Hematopoietic multipotent progenitor cell treated with erythropoietin and hydrocortisone succinate and interleukin-3 and kit ligand, for 8 days (in vitro differentiated cells): ENCODE results near the gene DNAJB9.
A peak's percentile ranks its signal among the peaks of the same experiment; 100 is the strongest.

Source experiments
- DNase-seq: peaks from one replicate; pipeline ENCODE4 v3.0.0-alpha.2; 2015

DNAJB9 gene

GRCh38 chr7:108570146-108570755 is 577 bp downstream of the DNAJB9 start:
- DNase-seq = peak; percentile 78

DNA sequence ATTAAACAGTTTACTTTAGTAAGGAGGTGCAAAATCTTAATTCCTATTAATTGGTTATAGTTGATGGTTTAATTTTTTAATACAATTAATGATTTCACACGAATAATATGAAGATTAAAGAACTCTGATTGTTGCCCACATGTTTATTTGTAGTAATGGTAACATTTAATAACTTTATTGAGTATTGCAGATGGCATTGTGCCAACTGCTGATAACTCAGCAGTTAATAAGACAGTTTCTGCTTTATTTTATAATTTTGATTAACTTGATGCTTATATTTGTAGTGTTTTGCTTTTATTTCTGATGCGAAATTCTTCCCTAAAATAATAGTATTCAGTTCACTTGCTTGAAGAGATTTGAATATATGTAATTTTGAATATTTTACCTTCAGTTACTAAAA is 2.8 kb downstream of the DNAJB9 start:
- no peak for DNase-seq

- DNase-seq = no peak
These were observed 5.5 kb downstream of the DNAJB9 start for GRCh38 chr7:108575156-108575555.

GRCh38 chr7:108576116-108576515 is 6.4 kb downstream of the DNAJB9 start:
- no peak for DNase-seq

DNA sequence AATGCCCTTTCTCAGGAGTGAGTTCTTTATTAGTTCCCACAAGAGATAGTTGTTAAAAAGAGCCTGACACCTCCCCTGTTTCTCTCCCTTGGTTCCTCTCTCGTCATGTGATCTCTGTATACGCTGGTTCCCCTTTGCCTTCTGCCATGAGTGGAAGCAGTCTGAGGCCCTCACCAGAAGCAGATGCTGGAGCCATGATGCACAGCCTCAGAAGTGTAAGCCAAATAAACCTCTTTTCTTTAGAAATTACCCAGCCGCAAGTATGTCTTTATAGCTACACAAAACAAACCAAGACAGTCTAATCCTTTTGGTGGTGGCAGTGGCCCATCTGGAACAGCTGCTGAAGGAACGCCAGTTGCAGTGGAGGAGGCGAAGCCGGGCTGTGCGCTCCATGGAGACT is 9.3 kb downstream of the DNAJB9 start:
- DNase-seq = no peak

- no peak for DNase-seq
These were observed 10.6 kb downstream of the DNAJB9 start for GRCh38 chr7:108580298-108580697.

DNA sequence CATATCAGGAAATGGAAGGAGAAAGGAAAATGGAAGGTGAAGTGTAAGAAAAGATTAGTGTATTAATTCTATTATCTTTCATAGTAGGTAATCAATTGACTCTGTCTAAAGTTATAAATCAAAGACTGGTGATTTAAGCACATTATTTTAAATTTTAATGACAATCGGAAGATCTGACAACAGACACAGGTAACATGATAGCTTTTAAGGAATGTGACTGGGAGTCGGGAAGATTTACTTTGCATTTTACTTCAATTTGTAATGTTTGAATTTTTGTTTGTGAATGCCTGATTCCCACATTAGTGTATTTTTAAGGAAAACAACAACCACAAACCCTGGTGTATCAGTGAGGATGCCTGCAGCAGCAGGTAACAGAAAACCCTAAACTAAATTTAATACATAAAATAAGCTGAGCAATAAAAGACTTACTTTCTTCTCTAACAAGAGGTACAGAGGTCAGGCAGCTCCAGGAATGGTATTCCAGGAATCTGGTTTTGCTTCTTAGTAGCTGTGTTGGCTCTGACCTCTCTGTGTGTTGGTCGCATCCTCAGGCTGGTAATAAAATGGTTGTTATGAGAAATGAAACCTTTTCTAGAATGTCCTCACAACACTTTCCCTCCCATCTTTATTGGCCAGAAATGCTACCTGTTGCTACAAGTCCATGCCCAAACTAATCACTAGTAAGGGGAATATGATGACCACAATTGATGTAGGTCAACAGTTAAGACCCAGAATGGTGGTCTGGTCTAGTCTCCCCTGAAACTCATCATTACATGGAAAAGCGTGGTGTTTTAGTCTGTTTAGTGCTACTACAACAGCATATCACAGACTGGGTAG is 12.2 kb downstream of the DNAJB9 start:
- no peak for DNase-seq

- no peak for DNase-seq
These were observed 14.5 kb downstream of the DNAJB9 start for GRCh38 chr7:108584211-108584610.

DNA sequence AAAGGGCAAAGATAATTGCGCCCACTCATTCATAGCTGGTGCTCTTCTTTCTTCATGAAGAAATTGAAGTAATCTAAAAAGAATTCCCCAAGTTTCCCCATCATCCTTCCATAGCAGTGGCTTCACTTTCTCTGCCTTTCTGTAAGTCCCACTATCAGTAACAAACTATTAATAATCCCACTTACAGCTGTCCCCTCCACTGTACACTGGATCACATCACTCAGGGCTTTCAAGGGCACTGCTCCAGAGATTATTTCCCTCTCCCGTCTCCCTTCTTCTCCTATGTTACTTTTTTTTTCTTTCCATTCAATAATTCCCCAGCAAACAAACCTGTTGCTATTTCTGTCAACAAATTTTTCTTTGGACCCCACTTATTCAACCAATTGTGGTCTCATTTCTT is 16.2 kb downstream of the DNAJB9 start:
- DNase-seq = no peak

DNA sequence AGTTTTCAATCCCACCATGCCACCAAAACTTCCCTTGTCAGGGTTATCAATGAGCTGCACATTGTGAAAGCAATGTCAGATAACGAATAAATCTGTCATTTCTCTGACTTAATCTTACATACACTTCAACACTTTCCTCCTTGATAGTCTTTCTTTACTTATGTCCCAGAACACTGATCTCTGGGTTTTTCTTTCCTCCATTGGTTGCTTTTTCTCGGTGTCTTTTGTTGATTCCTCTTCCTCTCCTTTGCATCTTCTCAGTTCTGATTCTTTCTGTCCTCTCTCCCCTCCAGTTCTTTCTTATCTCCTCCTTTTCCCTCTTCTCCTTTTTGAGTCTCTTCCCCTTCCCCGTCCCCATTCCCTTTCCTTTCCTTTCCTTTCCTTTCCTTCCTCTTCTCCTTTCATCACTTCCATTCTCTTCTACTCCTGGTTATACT is 16.6 kb downstream of the DNAJB9 start:
- DNase-seq = no peak

DNA sequence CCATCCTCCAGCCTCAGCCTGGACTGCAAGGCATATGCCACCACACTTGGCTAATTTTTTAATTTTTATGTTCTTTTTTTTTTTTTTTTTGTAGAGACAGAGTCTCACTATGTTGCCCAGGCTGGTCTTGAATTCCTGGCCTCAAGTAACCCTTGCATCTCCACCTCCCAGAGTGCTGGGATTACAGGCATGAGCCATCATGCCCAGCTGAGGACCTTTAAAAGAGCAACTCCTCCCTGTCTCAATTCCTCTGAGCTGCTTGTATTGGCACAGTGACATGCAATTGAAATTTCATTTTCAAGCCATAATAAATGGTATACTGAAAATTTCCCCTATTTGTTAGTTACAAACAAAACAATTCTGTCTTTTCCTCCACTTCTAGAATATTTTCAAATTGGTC is 19.5 kb downstream of the DNAJB9 start:
- no peak for DNase-seq

- DNase-seq = no peak
These were observed 20.2 kb downstream of the DNAJB9 start for GRCh38 chr7:108589874-108590273.

GRCh38 chr7:108590606-108591005 is 20.9 kb downstream of the DNAJB9 start:
- DNase-seq = no peak

- no peak for DNase-seq
These were observed 23.1 kb downstream of the DNAJB9 start for GRCh38 chr7:108592646-108593201.

DNA sequence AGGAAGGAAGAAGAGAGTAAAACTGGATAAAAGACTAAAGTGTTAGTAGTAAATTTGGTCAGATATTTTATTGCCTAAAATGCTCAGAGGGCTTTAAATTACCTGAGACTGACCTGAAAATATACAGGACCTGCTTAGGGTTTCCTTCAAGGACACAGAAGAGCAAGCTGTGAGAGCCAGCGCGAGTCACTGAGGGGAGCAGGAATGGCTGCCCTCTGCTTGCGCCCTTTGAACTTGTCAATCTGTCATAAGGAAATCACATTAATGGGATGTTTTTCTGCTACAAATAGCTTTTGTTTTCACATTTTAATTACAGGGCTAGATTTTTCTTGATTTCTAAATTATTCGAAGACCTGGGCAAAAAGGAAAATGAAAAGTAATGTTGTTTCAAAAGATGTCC is 26.9 kb downstream of the DNAJB9 start:
- no peak for DNase-seq

- DNase-seq = no peak
These were observed 28.5 kb downstream of the DNAJB9 start for GRCh38 chr7:108598153-108598552.

DNA sequence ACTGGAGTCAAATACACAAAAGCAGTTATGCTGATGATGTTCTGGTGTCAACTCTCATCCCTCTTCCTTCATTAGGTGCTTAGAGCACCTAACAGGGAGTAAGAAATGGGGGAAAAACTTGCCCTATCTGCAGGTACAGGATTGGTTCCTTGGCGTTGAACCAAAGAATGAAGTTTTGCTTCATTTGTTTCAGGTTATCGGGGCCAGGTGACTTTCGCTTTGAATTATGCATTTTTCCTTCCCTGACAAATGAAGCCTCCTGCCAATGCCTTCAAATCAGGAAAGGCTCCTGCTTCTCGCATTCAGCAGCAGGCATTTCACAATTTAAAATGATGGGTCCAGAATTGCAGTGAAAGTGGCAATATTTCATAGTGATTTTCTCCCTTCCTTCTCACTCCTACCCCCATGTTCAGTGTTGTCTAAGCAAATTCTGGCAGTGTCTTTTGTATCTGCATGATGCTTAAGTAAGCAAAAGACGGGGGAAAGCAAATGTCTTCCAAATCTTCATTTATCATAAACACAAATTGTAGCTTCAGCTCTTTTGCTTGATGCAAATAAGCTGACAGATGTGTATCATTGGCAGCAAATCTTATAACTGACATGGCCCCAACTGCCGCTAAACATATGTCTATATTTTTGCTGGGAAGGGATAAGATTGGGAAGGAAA is 29.4 kb downstream of the DNAJB9 start:
- no peak for DNase-seq

DNA sequence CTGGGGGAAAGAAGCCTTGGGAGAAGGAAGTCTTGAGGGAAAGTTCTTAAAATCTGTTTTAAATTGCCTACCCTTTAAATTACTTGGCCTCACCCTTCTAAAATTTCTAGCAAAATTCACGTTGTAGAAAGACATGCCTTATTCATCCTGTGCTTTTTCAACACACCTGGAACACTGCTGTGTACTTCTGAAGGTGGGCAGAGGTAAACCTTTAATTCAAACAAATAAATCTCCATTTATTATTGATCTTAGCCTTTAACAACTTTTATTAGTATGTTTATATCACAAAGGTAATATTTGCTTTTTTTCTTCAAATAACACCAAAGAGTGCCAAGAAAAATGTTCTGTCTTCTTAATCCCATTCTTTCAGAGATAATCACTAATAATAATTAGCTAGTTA is 30.7 kb downstream of the DNAJB9 start:
- no peak for DNase-seq

GRCh38 chr7:108603656-108604306 is 34.1 kb downstream of the DNAJB9 start:
- no peak for DNase-seq

DNA sequence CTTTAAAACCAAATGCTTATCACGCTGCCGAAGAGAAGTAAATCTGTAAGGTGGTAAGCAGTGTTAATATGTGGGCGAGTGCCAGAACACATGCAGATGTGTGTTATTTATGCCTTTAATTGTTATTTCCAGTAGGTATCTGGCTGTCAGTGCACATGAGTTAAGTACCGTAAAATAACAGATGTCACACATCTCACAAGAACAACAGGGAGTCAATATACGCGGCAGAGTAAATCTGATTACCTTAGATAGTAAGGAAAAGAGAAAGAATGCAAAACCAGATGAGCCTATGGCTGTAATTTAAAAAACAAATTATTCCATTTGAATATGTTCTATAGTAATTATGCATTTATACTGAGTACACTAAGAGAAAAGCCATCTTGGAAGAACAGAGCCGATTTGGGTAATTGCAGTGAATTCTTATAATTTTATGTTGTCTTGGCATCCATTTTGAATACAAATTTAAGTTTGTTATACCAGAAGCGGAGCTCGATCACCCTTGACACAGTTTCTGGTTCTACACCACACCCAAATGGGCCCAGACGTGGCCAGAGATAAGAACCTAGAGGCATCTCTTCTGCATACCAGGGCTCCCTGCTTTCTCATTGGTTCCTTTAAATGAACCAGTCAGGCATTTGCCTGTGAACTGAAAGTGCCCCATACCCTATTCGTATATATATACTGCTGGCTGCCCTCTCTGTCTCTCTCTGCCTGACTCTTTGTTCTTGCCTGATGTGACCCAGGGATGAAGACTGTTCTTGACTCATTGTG is 34.8 kb downstream of the DNAJB9 start:
- peak; percentile 88 for DNase-seq

DNA sequence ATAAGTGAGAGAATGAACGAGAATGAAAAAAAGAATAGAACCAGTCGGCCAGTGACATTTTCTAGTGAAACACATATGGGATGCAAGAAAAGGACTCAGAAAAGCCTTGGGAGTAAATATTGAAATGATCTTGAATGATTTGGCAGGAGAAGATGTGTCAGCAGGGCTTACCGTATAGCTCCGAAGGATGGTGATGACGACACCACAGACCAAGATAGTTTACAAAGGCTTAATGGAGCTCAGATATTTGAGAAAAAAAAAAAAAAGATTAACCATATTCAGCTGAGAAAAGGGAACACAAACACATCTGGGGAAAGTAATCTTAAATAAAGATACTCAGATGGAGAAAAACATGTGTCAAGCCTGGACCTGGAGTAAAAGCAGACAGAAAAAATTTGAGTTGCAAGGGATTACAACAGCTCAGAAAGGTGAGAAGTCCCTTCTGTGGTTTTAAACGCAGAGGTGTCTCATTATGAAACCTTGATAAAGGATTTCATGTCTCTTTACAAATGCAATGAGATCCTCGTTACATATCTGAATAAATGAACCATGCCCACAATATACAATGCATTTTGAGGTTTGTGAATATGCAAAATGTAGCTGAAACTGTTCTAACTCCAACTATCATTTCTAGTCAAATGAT is 36.0 kb downstream of the DNAJB9 start:
- no peak for DNase-seq

- no peak for DNase-seq
These were observed 40.0 kb downstream of the DNAJB9 start for GRCh38 chr7:108609643-108610042.
